Adrenal gland (tissue), 12 donors: Measurements from ENCODE around the gene LCE5A. TPM values are rescaled to one million over a fixed set of nuclear protein-coding genes. Genes with fewer than 3 reads are reported as not detected.

Experiments used
- DNase-seq, 7 donors: peaks; one replicate each; pipeline ENCODE4 v3.0.0-alpha.2; 2019 to 2020
- H3K27ac ChIP-seq, 5 donors: fragments of 200-600 bp; sonication (generic) in 4 of 5; 1 replicate in 3 of 5; 2 replicates in 2 of 5; pipeline versions ENCODE4 v1.5.1 to v1.8.0; 2016 to 2020; ENCODE audit warnings: mild to moderate bottlenecking in 1 of 5
- H3K27me3 ChIP-seq: fragments of 200-600 bp; 2 replicates; pipeline ENCODE4 v1.8.0; 2021
- H3K36me3 ChIP-seq, 2 donors: fragments of 200-600 bp; replicated peaks in 1 of 2; 1 replicate in 1 of 2; 2 replicates in 1 of 2; pipeline versions ENCODE4 v1.5.1 to v1.8.0; 2018 to 2022
- H3K4me1 ChIP-seq, 2 donors: fragments of 200-600 bp; replicated peaks in 1 of 2; 1 replicate in 1 of 2; 2 replicates in 1 of 2; pipeline versions ENCODE4 v1.5.1 to v1.8.0; 2018 to 2021
- H3K4me3 ChIP-seq, 4 donors: fragments of 200-600 bp; sonication (generic) in 3 of 4; one replicate each; pipeline ENCODE4 v1.5.1; 2016 to 2018
- H3K9me3 ChIP-seq, 3 donors: fragments of 200-600 bp; sonication (generic) in 1 of 3; replicated peaks in 1 of 3; 1 replicate in 2 of 3; 2 replicates in 1 of 3; pipeline versions ENCODE4 v1.5.1 to v1.8.0; 2016 to 2021
- CTCF ChIP-seq, 6 experiments: fragments of 450-650 bp in 4 of 6; fragments of 200-600 bp in 2 of 6; sonication (generic) in 1 of 6; IDR thresholded peaks; 1 replicate in 5 of 6; 2 replicates in 1 of 6; pipeline versions ENCODE4 v1.5.1 to v1.8.0; 2016 to 2021; ENCODE audit warnings: antibody characterized with exemption in 6 of 6, mild to moderate bottlenecking in 2 of 6, moderate library complexity in 1 of 6
- POLR2A ChIP-seq, 2 donors: fragments of 450-650 bp; IDR thresholded peaks; one replicate each; pipeline ENCODE4 v1.6.1; 2017; ENCODE audit warnings: antibody characterized with exemption in 2 of 2, mild to moderate bottlenecking in 2 of 2, moderate library complexity in 1 of 2
- WGBS, 4 donors: extraction: QIAGEN DNeasy Blood & Tissue Kit in 2 of 4; methylation state at CpG; one replicate each; pipeline versions ENCODE4 v1.1.5 to v1.1.7; 2013 to 2017; 5-methylcytosine and 5-hydroxymethylcytosine counted together
- intact Hi-C, 2 donors: fragments of 100-400 bp; cut with DNase I; formaldehyde crosslinking; loops; one replicate each; pipeline versions ENCODE4 v1.14.1 to v1.15.0; 2022 to 2023
- polyA plus RNA-seq, 3 donors: library from polyadenylated mRNA; stranded (reverse); fragments of 200-250 nt in 2 of 3; fragments of 350-450 nt in 1 of 3; fragmentation: Illumina TruSeq in 1 of 3; extraction: RNeasy Lipid Tissue Mini Kit (QIAGEN cat#74804) in 1 of 3; gene quantifications; one replicate each; pipeline ENCODE4 v1.2.3, GENCODE V29; 2013 to 2014
- total RNA-seq, 9 donors: library from RNA; depleted of rRNA in 4 of 9; stranded (reverse); fragments of >200 nt in 4 of 9; fragments of 120-200 nt in 1 of 9; fragmentation: NEBNext Ultra II Directional in 1 of 9; extraction: Animal tissue kit (Norgen Biotek cat#: 25700) in 1 of 9; gene quantifications; one replicate each; pipeline versions ENCODE4 v1.1.0 to v1.2.4, GENCODE V29; 2013 to 2023
- donor health status: healthy with polysubstance abuse.
- donor health status: Bipolar disorder and iron deficiency.
- donor health status: DM: yes; HTN: yes; CAD: no.
- donor health status: DM: no; HTN: no; CAD: no.
- donor health status: DM: no; HTN: no; CAD: no.
- donor health status: DM: yes; HTN: yes; CAD: no.

The LCE5A gene
- total and polyA plus RNA-seq, 12 donors = not detected

GRCh38 chr1:152501704-152502103 lies 8.9 kb upstream of the LCE5A start:
- Histone ChIP-seq H3K27me3 (no peaks in the 10 kb centered on the region), H3K4me1 (no peaks in the 10 kb centered on the region), H3K9me3 (no peaks in the 10 kb centered on the region), H3K36me3 (no peaks in the 10 kb centered on the region), H3K27ac (no peak overlapping the region), H3K4me3 (no peak overlapping the region)
- 22 to 62% (median 35%) methylated on average over 2 of the region's 2 CpGs for WGBS, 4 donors
- intact Hi-C loops = no loop called here
- no peak for DNase-seq
- no peak for TF ChIP-seq POLR2A (IDR thresholded peaks at IDR 0.05)
- TF ChIP-seq CTCF (IDR thresholded peaks at IDR 0.05) = no peak

DNA sequence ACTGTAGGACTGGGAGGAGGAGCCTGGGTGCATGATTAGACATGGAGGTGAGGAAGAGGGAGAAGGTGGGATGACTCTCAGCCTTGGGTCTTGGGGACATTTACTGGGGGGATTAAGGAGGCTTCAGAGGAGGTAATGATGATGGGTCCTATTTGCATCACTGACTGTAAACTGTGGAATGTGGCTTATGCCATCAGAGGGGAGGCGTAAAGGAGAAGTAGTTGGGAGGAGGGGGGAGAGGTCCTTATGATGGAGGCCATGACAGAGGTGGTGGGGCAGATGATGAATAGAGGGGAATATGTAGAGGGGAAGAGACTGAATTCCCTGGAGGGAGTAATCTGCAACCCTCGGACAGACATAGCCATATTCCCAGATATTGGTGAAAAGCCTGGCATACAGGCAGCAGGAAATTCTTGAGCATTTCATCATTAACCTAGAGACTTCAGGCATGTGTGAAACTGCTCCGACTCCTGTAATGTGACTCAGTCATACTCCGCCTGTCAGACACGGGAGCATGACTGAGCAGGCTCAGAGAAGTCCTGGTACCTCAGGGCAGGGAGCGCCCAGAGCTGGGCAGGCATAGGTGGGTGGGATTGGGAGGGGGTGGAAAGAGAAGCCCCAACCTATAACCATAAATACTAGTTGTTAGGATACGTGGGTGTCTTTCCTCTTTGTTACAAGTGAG lies 8.0 kb upstream of the LCE5A start:
- Histone ChIP-seq H3K4me1 (no peaks in the 10 kb centered on the region), H3K36me3 (no peaks in the 10 kb centered on the region), H3K27me3 (no peaks in the 10 kb centered on the region), H3K4me3 (no peak overlapping the region), H3K9me3 (no peaks in the 10 kb centered on the region), H3K27ac (no peak overlapping the region)
- 67 to 77% (median 69%) methylated on average over 7 of the region's 7 CpGs for WGBS, 4 donors
- TF ChIP-seq POLR2A (IDR thresholded peaks at IDR 0.05) (no peak), CTCF (IDR thresholded peaks at IDR 0.05) (no peak)
- intact Hi-C loops = no loop called here
- no peak for DNase-seq

DNA sequence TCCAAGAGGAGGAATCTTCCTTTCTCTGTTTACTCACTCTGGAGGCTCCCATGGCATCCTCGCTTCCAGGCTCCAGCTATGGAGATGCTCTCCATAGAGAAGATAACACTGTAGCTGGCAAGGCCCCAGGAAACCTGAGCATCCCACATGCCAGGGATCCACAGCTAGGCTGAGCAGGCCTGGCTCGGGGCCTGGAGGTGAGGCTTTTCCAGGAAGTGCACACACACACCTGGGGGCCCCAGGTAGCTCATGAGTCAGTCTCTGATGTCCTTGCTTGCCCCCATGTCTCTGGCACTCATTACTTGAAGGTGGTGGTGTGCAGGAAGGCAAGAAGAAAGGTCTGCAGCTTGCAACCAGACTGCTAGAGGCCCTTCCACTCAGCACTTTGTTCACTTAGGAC lies 5.5 kb upstream of the LCE5A start:
- DNase-seq = no peak
- Histone ChIP-seq H3K9me3 (no peaks in the 10 kb centered on the region), H3K27ac (no peak overlapping the region), H3K36me3 (no peaks in the 10 kb centered on the region), H3K4me1 (no peaks in the 10 kb centered on the region), H3K27me3 (no peaks in the 10 kb centered on the region), H3K4me3 (no peak overlapping the region)
- intact Hi-C loops = no loop called here
- TF ChIP-seq POLR2A (IDR thresholded peaks at IDR 0.05) (no peak), CTCF (IDR thresholded peaks at IDR 0.05) (no peak)
- 44 to 79% (median 76%) methylated on average over 2 of the region's 2 CpGs for WGBS, 4 donors

GRCh38 chr1:152506899-152507498 lies 3.6 kb upstream of the LCE5A start:
- no peaks in the 10 kb centered on the region for H3K4me1 ChIP-seq
- no peaks in the 10 kb centered on the region for H3K9me3 ChIP-seq
- no peak overlapping the region for H3K4me3 ChIP-seq
- H3K27ac ChIP-seq = no peak overlapping the region
- no peak for DNase-seq
- no peaks in the 10 kb centered on the region for H3K36me3 ChIP-seq
- 42 to 88% (median 62%) methylated on average over 1 of the region's 1 CpG for WGBS, 4 donors
- no peaks in the 10 kb centered on the region for H3K27me3 ChIP-seq
- intact Hi-C loops = no loop called here
- no peak for TF ChIP-seq POLR2A (IDR thresholded peaks at IDR 0.05)
- TF ChIP-seq CTCF (IDR thresholded peaks at IDR 0.05) = no peak
